IMR-90 (cell line): ENCODE measurements around the gene ST14. TPM values are rescaled to one million over a fixed set of nuclear protein-coding genes. Genes with fewer than 3 reads are reported as not detected.

ENCODE experiments used
- ATAC-seq: fragments of 200-7000 bp; cut with Tn5 transposase; 2 replicates; pipeline ENCODE4 v1.9.1; 2020; ENCODE audit warnings: low read depth, mild to moderate bottlenecking, moderate library complexity
- BruUV-seq: library from RNA; stranded (reverse); fragments of 400-500 nt; replicated peaks from 2 replicates; lab custom pipeline; 2021; lab: Mats Ljungman, UMichigan
- CTCF ChIA-PET: fragments of 300-600 bp; formaldehyde crosslinking; extraction: SDS; loops from one replicate; lab custom pipeline; 2021; ENCODE audit warnings: antibody characterized with exemption; lab: Yijun Ruan, JAX
- POLR2A ChIA-PET: fragments of 300-600 bp; sonication (Branson Sonifier 250); formaldehyde crosslinking; loops from one replicate; lab custom pipeline; 2022; ENCODE audit warnings: antibody characterized with exemption; ENCODE audit not compliant: unreplicated experiment; lab: Charles Lee
- DNase-seq: peaks from one replicate; pipeline ENCODE4 v3.0.0; 2013
- H2AFZ ChIP-seq: replicated peaks from 2 replicates; pipeline ENCODE3; 2013; ENCODE audit warnings: low read length, mild to moderate bottlenecking; ENCODE audit not compliant: poor library complexity
- H2AK5ac ChIP-seq: 2 replicates; pipeline ENCODE4 v1.6.1; 2013; ENCODE audit warnings: low read depth, low read length, inconsistent platforms
- H2AK9ac ChIP-seq: replicated peaks from 2 replicates; pipeline ENCODE3; 2013; ENCODE audit warnings: mild to moderate bottlenecking, low read depth, low read length, moderate library complexity; ENCODE audit not compliant: poor library complexity
- H2BK120ac ChIP-seq: 2 replicates; pipeline ENCODE4 v1.6.1; 2013; ENCODE audit warnings: low read depth, low read length, inconsistent platforms
- H2BK15ac ChIP-seq: 3 replicates; pipeline ENCODE4 v1.6.1; 2013; ENCODE audit warnings: low read depth, low read length, inconsistent platforms
- H2BK20ac ChIP-seq: 2 replicates; pipeline ENCODE4 v1.6.1; 2013; ENCODE audit warnings: low read depth, mild to moderate bottlenecking, inconsistent platforms, low read length, moderate library complexity
- H2BK5ac ChIP-seq: 2 replicates; pipeline ENCODE4 v1.6.1; 2013; ENCODE audit warnings: mild to moderate bottlenecking, low read depth, low read length, inconsistent platforms; ENCODE audit not compliant: poor library complexity, severe bottlenecking
- H3K14ac ChIP-seq: replicated peaks from 2 replicates; pipeline ENCODE4 v1.6.1; 2013; ENCODE audit warnings: low read depth, low read length, inconsistent platforms
- H3K18ac ChIP-seq: 2 replicates; pipeline ENCODE4 v1.6.1; 2013; ENCODE audit warnings: low read depth, low read length, control low read depth
- H3K23ac ChIP-seq: 2 replicates; pipeline ENCODE4 v1.6.1; 2013; ENCODE audit warnings: low read depth, low read length, inconsistent platforms
- H3K27ac ChIP-seq: 2 replicates; pipeline ENCODE4 v1.5.1; 2013; ENCODE audit warnings: mild to moderate bottlenecking, control low read depth, low read length; ENCODE audit not compliant: insufficient read depth
- H3K27me3 ChIP-seq: 2 replicates; pipeline ENCODE4 v1.6.1; 2013; ENCODE audit warnings: low read length; ENCODE audit not compliant: control insufficient read depth, insufficient read depth
- H3K36me3 ChIP-seq: 2 replicates; pipeline ENCODE4 v1.6.1; 2013; ENCODE audit warnings: low read length, mixed read lengths; ENCODE audit not compliant: control insufficient read depth, insufficient read depth
- H3K4ac ChIP-seq: 2 replicates; pipeline ENCODE4 v1.6.1; 2013; ENCODE audit warnings: low read depth, low read length, inconsistent platforms
- H3K4me1 ChIP-seq: 2 replicates; pipeline ENCODE4 v1.6.1; 2013; ENCODE audit warnings: low read length, mixed read lengths; ENCODE audit not compliant: control insufficient read depth, insufficient read depth
- H3K4me2 ChIP-seq: 2 replicates; pipeline ENCODE4 v1.6.1; 2013; ENCODE audit warnings: low read depth, mild to moderate bottlenecking, control low read depth, low read length, moderate library complexity
- H3K4me3 ChIP-seq: 2 replicates; pipeline ENCODE4 v1.5.1; 2013; ENCODE audit warnings: low read depth, mild to moderate bottlenecking, control low read depth, low read length, moderate library complexity; ENCODE audit not compliant: insufficient read depth
- H3K56ac ChIP-seq: 2 replicates; pipeline ENCODE4 v1.6.1; 2013; ENCODE audit warnings: low read length, inconsistent platforms; ENCODE audit not compliant: insufficient read depth; ENCODE audit errors: extremely low read depth
- H3K79me1 ChIP-seq, 2 experiments: 2 replicates each; pipeline ENCODE4 v1.6.1; 2013; ENCODE audit warnings: low read length in 2 of 2, inconsistent platforms in 1 of 2, low read depth in 1 of 2
- H3K9ac ChIP-seq: 2 replicates; pipeline ENCODE4 v1.6.1; 2013; ENCODE audit warnings: low read depth, low read length, control low read depth
- H3K9me1 ChIP-seq: 2 replicates; pipeline ENCODE4 v1.6.1; 2013; ENCODE audit warnings: low read length, inconsistent platforms; ENCODE audit not compliant: insufficient read depth
- H3K9me3 ChIP-seq: 2 replicates; pipeline ENCODE4 v1.6.1; 2013; ENCODE audit warnings: low read length; ENCODE audit not compliant: control insufficient read depth, insufficient read depth
- H4K20me1 ChIP-seq: 2 replicates; pipeline ENCODE4 v1.6.1; 2013; ENCODE audit warnings: low read length, inconsistent platforms; ENCODE audit not compliant: insufficient read depth
- H4K5ac ChIP-seq: 2 replicates; pipeline ENCODE4 v1.6.1; 2013; ENCODE audit warnings: mild to moderate bottlenecking, low read depth, low read length, control low read depth
- H4K8ac ChIP-seq, 2 experiments: 2 replicates each; pipeline ENCODE4 v1.6.1; 2013; ENCODE audit warnings: low read depth in 2 of 2, low read length in 2 of 2, control low read depth in 1 of 2, inconsistent platforms in 1 of 2
- H4K91ac ChIP-seq: 2 replicates; pipeline ENCODE4 v1.6.1; 2013; ENCODE audit warnings: low read depth, low read length, inconsistent platforms; ENCODE audit not compliant: insufficient read depth
- BHLHE40 ChIP-seq: fragments of 150-350 bp; IDR thresholded peaks from 2 replicates; pipeline ENCODE4 v1.6.1; 2016; ENCODE audit warnings: mild to moderate bottlenecking, low read depth, low read length
- CEBPB ChIP-seq: IDR thresholded peaks from 2 replicates; pipeline ENCODE4 v1.6.1; 2012; ENCODE audit warnings: low read depth, low read length, improper control_type of control experiment
- CHD1 ChIP-seq: IDR thresholded peaks from 2 replicates; pipeline ENCODE4 v1.6.1; 2012; ENCODE audit warnings: low read depth, low read length, improper control_type of control experiment
- MAFK ChIP-seq: IDR thresholded peaks from 2 replicates; pipeline ENCODE4 v1.6.1; 2012; ENCODE audit warnings: low read depth, low read length, improper control_type of control experiment
- POLR2A ChIP-seq: IDR thresholded peaks from 2 replicates; pipeline ENCODE4 v1.6.1; 2012; ENCODE audit warnings: mild to moderate bottlenecking, low read depth, low read length
- USF2 ChIP-seq: fragments of 150-350 bp; IDR thresholded peaks from 2 replicates; pipeline ENCODE4 v1.6.1; 2017; ENCODE audit warnings: mild to moderate bottlenecking, antibody characterized with exemption, low read length, low read depth
- WGBS, 2 experiments: methylation state at CpG; one replicate each; pipeline versions ENCODE4 v1.1.5 to v1.1.7; 2013; ENCODE audit warnings: missing lambda C conversion rate in 2 of 2; ENCODE audit not compliant: insufficient read length in 1 of 2; ENCODE audit errors: extremely low coverage in 2 of 2; 5-methylcytosine and 5-hydroxymethylcytosine counted together
- dilution Hi-C: fragments of 300-500 bp; cut with HindIII; formaldehyde crosslinking; loops from one replicate; pipeline ENCODE4 v1.14.3; 2018; ENCODE audit warnings: low sequenced_read_pairs; ENCODE audit not compliant: unreplicated experiment
- in situ Hi-C: fragments of 300-500 bp; cut with MboI; formaldehyde crosslinking; loops from 3 replicates; pipeline ENCODE4 v1.14.3; 2019; ENCODE audit warnings: low sequenced_read_pairs, inconsistent platforms, mixed read lengths
- intact Hi-C: fragments of 100-400 bp; cut with micrococcal nuclease; formaldehyde crosslinking; loops from 2 replicates; pipeline ENCODE4 v1.10.0; 2022
- polyA plus RNA-seq, 3 experiments: library from polyadenylated mRNA; depleted of rRNA; stranded (reverse); fragments of >200 nt; gene quantifications; 2 replicates each; pipeline ENCODE4 v1.2.3, GENCODE V29; 2012; ENCODE audit warnings: low replicate concordance in 1 of 3
- total RNA-seq: library from RNA; depleted of rRNA; stranded (reverse); fragments of >200 nt; gene quantifications from 2 replicates; pipeline ENCODE4 v1.2.3, GENCODE V29; 2012

The ST14 gene
- total and polyA plus RNA-seq, 2 of the 4 experiments (the other 2 are of a cell fraction), result not detected

DNA sequence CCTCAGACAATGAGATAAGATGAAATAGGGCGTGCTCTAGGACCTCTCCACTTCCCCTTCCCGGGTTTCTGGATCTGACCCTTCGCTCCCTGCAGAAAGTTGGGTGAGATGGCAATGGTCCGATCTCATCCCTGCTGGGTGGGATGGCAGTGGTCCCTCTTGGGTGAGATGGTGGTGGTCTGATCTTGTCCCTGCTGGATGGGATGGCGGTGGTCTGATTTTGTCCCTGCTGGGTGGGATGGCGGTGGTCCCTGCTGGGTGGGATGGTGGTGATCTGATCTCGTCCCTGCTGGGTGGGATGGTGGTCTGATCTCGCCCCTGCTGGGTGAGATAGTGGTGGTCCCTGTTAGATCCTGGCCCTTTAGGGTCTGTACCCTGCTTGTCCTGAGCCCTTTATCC is 21.3 kb downstream of the ST14 start:
- Histone ChIP-seq H4K5ac (no peak overlapping the region), H2AK5ac (no peak overlapping the region), H3K4ac (no peak overlapping the region), H2BK5ac (no peak overlapping the region), H2BK20ac (no peak overlapping the region), H3K9me3 (no peaks in the 10 kb centered on the region), H3K27ac (no peak overlapping the region), H2AFZ (no peak overlapping the region), H3K9me1 (no peaks in the 10 kb centered on the region), H3K9ac (no peak overlapping the region), H3K4me2 (no peak overlapping the region), H3K79me1 (no peaks in the 10 kb centered on the region), H2BK120ac (no peak overlapping the region), H4K91ac (no peak overlapping the region), H4K20me1 (no peaks in the 10 kb centered on the region), H3K27me3 (peaks cover 13% of the 10 kb centered on the region), H2AK9ac (no peak overlapping the region), H3K18ac (no peak overlapping the region), H3K4me1 (peaks cover 5% of the 10 kb centered on the region; the same call in 1 of the 2 replicates), H3K36me3 (no peaks in the 10 kb centered on the region), H2BK15ac (no peak overlapping the region; the same call in 2 of the 3 replicates), H3K56ac (no peak overlapping the region), H3K14ac (no peak overlapping the region), H3K4me3 (no peak overlapping the region), H4K8ac (no peak overlapping the region), H3K23ac (no peak overlapping the region)
- TF ChIP-seq CEBPB, result no peak
- no peak for TF ChIP-seq POLR2A
- TF ChIP-seq MAFK, result no peak
- no peak for TF ChIP-seq CHD1
- TF ChIP-seq BHLHE40, result no peak
- no peak for TF ChIP-seq USF2
- ChIA-PET POLR2A (no interaction called here), CTCF (no interaction called here)
- ATAC-seq (no peak), DNase-seq (no peak)
- no TSS peak for BruUV-seq
- dilution Hi-C loops (no loop called here), in situ Hi-C loops (no loop called here), intact Hi-C loops (no loop called here)
- no CpG with 5 or more reads among the region's 8 CpGs for WGBS, 2 experiments
